ENCODE results near the gene SREK1. TPM values are rescaled to one million over a fixed set of nuclear protein-coding genes. Genes with fewer than 3 reads are reported as not detected.

The SREK1 gene
- total RNA-seq, 1 donor from 2014 or later, result 78.4 TPM

GRCh38 chr5:66203531-66203930, 59.4 kb downstream of the SREK1 start:
- DNase-seq, result no peak
- TF ChIP-seq CTCF (IDR thresholded peaks at IDR 0.05; ENCODE audit: partially characterized antibody, unreplicated experiment), result no peak
- H3K4me1 Mint-ChIP-seq (ENCODE audit: low read depth, unreplicated experiment), result peaks cover 4% of the 10 kb centered on the region
- peaks cover 1% of the 10 kb centered on the region for H3K27me3 Mint-ChIP-seq (ENCODE audit: unreplicated experiment)
- H3K27ac Mint-ChIP-seq (ENCODE audit: unreplicated experiment), result no peak overlapping the region
- peaks cover 4% of the 10 kb centered on the region for H3K9me3 Mint-ChIP-seq (ENCODE audit: unreplicated experiment)
- peaks cover 6% of the 10 kb centered on the region for H3K36me3 Mint-ChIP-seq (ENCODE audit: unreplicated experiment)
- H3K4me3 Mint-ChIP-seq (ENCODE audit: unreplicated experiment), result no peak overlapping the region

- Mint-ChIP-seq H3K36me3 (ENCODE audit: unreplicated experiment) (peaks cover 6% of the 10 kb centered on the region), H3K4me3 (ENCODE audit: unreplicated experiment) (no peak overlapping the region), H3K27ac (ENCODE audit: unreplicated experiment) (no peak overlapping the region), H3K4me1 (ENCODE audit: low read depth, unreplicated experiment) (no peaks in the 10 kb centered on the region), H3K9me3 (ENCODE audit: unreplicated experiment) (peaks cover 2% of the 10 kb centered on the region), H3K27me3 (ENCODE audit: unreplicated experiment) (no peaks in the 10 kb centered on the region)
- TF ChIP-seq CTCF (IDR thresholded peaks at IDR 0.05; ENCODE audit: partially characterized antibody, unreplicated experiment), result no peak
- no peak for DNase-seq
Observed at GRCh38 chr5:66206465-66206864, 62.4 kb downstream of the SREK1 start.

GRCh38 chr5:66207800-66208561, 63.9 kb downstream of the SREK1 start:
- no peak for TF ChIP-seq CTCF (IDR thresholded peaks at IDR 0.05; ENCODE audit: partially characterized antibody, unreplicated experiment)
- DNase-seq, result no peak
- Mint-ChIP-seq H3K27me3 (ENCODE audit: unreplicated experiment) (no peaks in the 10 kb centered on the region), H3K4me3 (ENCODE audit: unreplicated experiment) (no peak overlapping the region), H3K4me1 (ENCODE audit: low read depth, unreplicated experiment) (no peaks in the 10 kb centered on the region), H3K27ac (ENCODE audit: unreplicated experiment) (no peak overlapping the region), H3K9me3 (ENCODE audit: unreplicated experiment) (peaks cover 2% of the 10 kb centered on the region), H3K36me3 (ENCODE audit: unreplicated experiment) (peaks cover 6% of the 10 kb centered on the region)

GRCh38 chr5:66209350-66209749, 65.2 kb downstream of the SREK1 start:
- Mint-ChIP-seq H3K4me1 (ENCODE audit: low read depth, unreplicated experiment) (no peaks in the 10 kb centered on the region), H3K27ac (ENCODE audit: unreplicated experiment) (no peak overlapping the region), H3K36me3 (ENCODE audit: unreplicated experiment) (peaks cover 6% of the 10 kb centered on the region), H3K4me3 (ENCODE audit: unreplicated experiment) (no peak overlapping the region), H3K27me3 (ENCODE audit: unreplicated experiment) (no peaks in the 10 kb centered on the region), H3K9me3 (ENCODE audit: unreplicated experiment) (peaks cover 2% of the 10 kb centered on the region)
- DNase-seq, result no peak
- no peak for TF ChIP-seq CTCF (IDR thresholded peaks at IDR 0.05; ENCODE audit: partially characterized antibody, unreplicated experiment)

GRCh38 chr5:66209794-66210193, 65.7 kb downstream of the SREK1 start:
- Mint-ChIP-seq H3K36me3 (ENCODE audit: unreplicated experiment) (peaks cover 6% of the 10 kb centered on the region), H3K9me3 (ENCODE audit: unreplicated experiment) (peaks cover 2% of the 10 kb centered on the region), H3K4me1 (ENCODE audit: low read depth, unreplicated experiment) (no peaks in the 10 kb centered on the region), H3K27ac (ENCODE audit: unreplicated experiment) (no peak overlapping the region), H3K4me3 (ENCODE audit: unreplicated experiment) (no peak overlapping the region), H3K27me3 (ENCODE audit: unreplicated experiment) (no peaks in the 10 kb centered on the region)
- no peak for TF ChIP-seq CTCF (IDR thresholded peaks at IDR 0.05; ENCODE audit: partially characterized antibody, unreplicated experiment)
- no peak for DNase-seq
